Ecto neural progenitor cell (in vitro differentiated cells): ENCODE measurements around the gene AGPS.
"Not testable (repeated sequence)": the region's sequence is repeated elsewhere in the genome, so short reads cannot be mapped to it uniquely, and the experiment has no call there.

Experiments
- DNase-seq: peaks from one replicate; pipeline ENCODE4 v3.0.0-alpha.2; 2018; ENCODE audit warnings: low spot score

Gene AGPS

DNA sequence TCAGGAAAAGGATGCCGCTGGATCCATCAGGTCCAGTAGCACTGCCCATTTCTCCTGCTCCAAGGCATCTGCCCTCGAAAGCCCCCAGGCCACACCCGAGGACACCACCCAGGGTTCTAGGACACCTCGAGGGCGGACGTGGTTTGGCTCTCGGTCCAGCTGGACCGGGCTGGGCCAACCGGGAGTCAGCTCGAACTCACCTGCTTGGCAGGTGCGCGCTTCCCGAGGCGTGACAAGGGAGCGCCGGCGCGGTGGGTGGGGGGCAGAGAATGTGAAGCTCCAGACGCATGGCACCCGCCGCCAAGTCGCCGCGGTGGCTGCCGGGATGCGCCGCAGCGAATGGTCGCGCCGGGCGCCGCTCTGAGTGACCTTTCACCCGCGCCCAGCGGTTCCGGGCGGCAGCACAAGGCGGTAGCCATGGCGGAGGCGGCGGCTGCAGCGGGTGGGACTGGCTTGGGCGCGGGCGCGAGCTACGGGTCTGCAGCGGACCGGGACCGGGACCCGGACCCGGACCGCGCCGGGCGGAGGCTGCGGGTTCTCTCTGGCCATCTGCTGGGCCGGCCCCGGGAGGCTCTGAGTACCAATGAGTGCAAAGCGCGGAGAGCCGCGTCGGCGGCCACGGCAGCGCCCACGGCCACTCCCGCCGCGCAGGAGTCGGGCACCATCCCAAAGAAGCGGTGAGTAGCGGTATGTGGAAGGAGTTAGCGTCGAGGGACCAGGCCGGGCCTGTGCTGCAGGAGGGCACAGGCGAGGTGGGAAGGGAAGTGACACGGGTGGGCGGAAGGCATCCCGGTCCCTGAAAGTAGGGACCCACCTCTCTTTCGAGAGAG lies at the start of gene AGPS:
Gene AGPS, plus strand, starts transcription at position 401 of the 830 bp plus-strand sequence. Its CDS starts 17 bp downstream, at position 418.
- peak; percentile 90 for DNase-seq

DNA sequence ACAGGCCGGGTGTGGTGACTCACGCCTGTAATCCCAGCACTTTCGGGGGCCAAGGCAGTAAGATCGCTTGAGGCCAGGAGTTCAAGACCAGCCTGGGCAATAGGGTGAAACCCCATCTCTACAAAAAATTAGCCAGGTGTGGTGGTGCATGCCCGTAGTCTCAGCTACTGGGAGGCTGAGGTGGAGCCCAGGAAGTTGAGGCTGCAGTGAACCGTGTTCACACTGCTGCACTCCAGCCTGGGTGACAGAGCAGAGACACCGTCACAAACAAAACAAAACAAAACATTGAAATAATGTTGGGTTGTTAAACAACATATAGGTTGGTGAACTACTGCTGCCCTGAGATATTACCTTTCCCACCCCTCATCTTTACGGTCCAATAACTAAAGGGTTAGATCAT lies 48.8 kb upstream of the AGPS start:
- DNase-seq = no peak

GRCh38 chr2:177344316-177344715 lies 48.3 kb upstream of the AGPS start:
- no peak for DNase-seq

- no peak for DNase-seq
Observed at GRCh38 chr2:177346192-177346591, 46.4 kb upstream of the AGPS start.

- no peak for DNase-seq
Observed at GRCh38 chr2:177347570-177347969, 45.0 kb upstream of the AGPS start.

DNA sequence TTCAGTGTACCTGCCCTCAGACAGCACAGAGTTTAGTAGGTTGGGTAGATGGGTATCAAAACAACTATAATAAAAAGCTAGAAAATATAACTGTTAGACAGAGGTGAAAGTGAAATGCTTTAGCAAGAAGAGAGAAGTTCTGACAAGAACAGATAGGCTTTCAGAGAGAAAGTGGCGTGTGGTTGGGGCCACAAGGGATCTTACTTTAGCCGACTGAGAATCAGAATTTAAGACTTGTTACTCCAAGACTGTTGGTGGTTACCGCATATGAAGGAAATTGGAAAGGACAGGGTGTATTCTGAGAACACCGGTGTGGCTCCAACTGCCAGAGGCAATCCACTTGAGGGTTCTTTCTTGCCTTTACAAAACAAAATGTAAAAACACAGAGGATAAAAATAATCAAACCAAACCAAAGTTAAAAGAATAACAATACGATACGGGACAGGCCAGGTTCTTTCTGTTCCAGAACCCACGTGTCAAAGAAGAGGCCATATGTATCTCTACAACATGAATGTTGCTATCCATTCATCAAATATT lies 44.4 kb upstream of the AGPS start:
- DNase-seq = no peak

- no peak for DNase-seq
Observed at GRCh38 chr2:177348733-177349693, 43.6 kb upstream of the AGPS start.

- DNase-seq = not testable (repeated sequence)
Observed at GRCh38 chr2:177350624-177351023, 41.9 kb upstream of the AGPS start.

GRCh38 chr2:177351121-177351520 lies 41.5 kb upstream of the AGPS start:
- DNase-seq = not testable (repeated sequence)

DNA sequence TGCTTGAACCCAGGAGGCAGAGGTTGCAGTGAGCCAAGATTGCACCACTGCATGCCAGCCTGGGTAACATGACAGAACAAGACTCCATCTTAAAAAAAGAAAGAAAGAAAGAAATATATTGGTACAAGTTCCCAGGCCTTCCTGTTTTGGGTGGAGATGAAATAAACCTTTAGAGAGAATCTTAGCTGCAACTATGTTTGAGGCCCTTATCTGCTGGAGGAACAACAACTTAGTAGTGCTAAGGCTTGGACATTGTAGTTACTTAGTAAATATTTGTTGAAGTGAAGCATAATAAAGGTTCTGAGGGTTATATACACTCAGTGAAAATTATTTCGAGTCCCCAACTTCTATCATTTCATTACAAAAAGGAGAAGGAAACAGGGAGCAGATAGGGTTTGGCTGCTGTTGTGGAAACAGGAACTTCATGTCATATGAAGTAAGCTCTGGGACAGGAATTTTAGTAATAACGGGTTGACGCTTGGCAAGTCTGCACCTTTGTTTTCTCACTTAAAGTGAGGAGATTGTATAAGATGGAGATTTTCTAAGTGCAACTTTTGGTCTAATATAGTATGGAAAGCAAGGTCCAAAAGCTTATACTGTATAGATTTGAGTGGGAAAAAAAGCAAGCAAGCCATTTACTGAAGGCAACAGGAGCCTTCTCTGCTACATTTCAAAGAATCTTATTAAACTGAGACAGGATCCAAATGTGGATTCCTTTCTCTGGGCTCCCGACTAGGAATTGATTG lies 40.0 kb upstream of the AGPS start:
- DNase-seq = no peak

- no peak for DNase-seq
Observed at GRCh38 chr2:177353187-177353478, 39.4 kb upstream of the AGPS start.

- DNase-seq = not testable (repeated sequence)
Observed at GRCh38 chr2:177354541-177354940, 38.0 kb upstream of the AGPS start.

DNA sequence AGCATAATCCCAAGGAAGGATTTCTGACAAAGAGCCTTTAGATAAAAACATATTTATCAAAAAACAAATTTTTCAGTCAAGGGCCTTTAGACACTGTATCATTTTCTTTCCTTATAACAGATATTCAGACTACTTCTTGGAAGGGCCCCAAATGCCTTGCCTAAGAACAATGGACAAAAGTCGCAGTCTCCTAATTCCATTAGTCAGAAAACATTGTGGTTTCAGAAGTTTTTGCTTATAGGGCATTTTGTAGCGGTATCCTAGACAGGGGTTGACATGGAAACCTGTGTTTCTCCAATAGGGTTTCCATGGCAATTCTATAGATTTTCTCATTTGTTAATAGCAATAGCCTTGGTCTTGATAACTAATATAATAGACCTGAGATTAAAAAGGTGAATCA lies 36.7 kb upstream of the AGPS start:
- no peak for DNase-seq

DNA sequence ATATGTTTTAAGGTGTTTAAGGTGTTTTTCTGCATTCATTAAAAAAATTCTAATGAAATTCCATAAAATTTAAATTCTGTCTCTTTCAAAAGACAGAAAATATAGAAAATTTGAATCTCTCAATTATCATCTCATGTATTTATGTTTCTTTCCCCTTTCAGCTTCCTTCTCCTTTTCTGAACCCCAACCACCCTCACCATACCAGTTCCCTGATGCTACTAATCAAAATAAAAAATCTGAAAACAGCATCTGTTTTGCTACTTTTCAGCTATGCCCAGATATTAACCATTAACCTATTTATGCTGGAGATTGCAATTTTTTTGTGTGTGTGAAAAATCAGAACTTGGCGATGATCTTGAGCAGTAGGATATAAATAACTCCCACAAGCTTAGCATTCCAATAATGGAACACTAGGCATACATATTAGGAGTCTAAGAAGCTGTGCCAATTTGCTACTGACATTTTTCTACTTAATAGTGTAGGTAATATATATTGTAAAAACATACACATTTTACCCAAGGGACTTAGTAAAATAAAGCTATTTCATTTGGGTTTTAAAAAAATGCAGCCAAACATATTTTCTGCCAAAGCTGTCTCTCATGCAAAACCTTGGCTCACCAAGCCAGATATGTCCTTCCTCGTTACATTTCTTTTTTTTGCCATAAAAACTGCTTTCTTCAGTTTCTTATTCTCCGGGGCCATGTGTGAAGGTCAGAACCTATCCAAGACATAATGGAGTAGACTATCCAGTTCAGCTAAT lies 32.6 kb upstream of the AGPS start:
- DNase-seq = no peak

GRCh38 chr2:177362499-177362898 lies 30.1 kb upstream of the AGPS start:
- no peak for DNase-seq

GRCh38 chr2:177363332-177363731 lies 29.2 kb upstream of the AGPS start:
- DNase-seq = no peak

GRCh38 chr2:177365764-177366163 lies 26.8 kb upstream of the AGPS start:
- not testable (repeated sequence) for DNase-seq

GRCh38 chr2:177368023-177368422 lies 24.6 kb upstream of the AGPS start:
- not testable (repeated sequence) for DNase-seq

- no peak for DNase-seq
Observed at GRCh38 chr2:177379354-177379753, 13.2 kb upstream of the AGPS start.

DNA sequence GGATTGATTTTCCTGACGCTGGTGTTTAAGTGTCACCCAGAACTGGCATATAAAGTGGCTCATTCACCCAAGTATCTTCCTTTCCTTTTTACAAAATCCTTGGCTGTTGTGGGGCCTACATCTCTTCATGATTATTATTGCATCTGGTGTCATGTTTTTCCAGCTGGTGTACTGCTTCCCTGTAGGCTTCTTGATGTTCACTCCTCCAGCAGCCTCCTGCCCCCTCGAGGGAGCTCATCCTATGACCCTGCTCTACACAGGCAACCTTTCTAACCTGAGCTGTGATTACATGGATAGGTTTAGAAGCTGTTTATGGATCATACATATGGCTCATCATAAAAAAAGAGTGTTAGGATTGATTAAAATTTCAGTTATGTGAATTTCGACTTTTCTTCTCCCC lies 12.4 kb upstream of the AGPS start:
- no peak for DNase-seq

DNA sequence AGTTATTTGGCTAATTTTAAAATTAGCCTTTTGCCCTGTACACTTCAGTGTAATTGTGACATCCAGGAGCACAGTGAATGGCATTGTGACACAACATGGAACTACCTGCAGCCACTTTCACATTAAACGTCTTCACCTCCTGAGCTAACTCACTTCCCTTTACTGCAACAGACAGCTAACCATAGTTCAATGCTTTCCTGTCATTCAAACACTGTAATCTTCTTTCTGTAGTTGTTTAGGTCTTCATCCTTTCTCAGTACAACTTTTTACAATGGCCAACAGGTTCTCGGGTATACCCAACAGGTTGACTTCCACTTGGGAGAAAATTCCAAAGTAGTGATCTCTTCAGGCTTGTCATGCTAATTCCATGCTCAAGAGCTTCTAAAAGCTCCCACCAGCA lies 8.6 kb upstream of the AGPS start:
- no peak for DNase-seq
